Tibial artery (tissue), 4 donors: ENCODE data around the gene TFG.

Source experiments
- DNase-seq, 2 donors: peaks; one replicate each; pipeline ENCODE4 v3.0.0-alpha.2; 2019
- H3K27ac ChIP-seq, 2 donors: fragments of 200-600 bp; sonication (generic) in 1 of 2; 1 replicate in 1 of 2; 2 replicates in 1 of 2; pipeline ENCODE4 v1.5.1; 2018 to 2019; ENCODE audit warnings: mild to moderate bottlenecking in 1 of 2
- H3K27me3 ChIP-seq, 2 donors: fragments of 200-600 bp; sonication (generic) in 1 of 2; one replicate each; pipeline versions ENCODE4 v1.5.1 to v1.6.0; 2016 to 2019
- H3K36me3 ChIP-seq, 3 donors: fragments of 200-600 bp; sonication (generic) in 2 of 3; one replicate each; pipeline ENCODE4 v1.5.1; 2016 to 2019; ENCODE audit warnings: mild to moderate bottlenecking in 2 of 3
- H3K4me1 ChIP-seq, 4 donors: fragments of 200-600 bp; sonication (generic) in 2 of 4; 1 replicate in 3 of 4; 2 replicates in 1 of 4; pipeline ENCODE4 v1.5.1; 2016 to 2019
- H3K4me3 ChIP-seq, 2 donors: fragments of 200-600 bp; sonication (generic) in 1 of 2; 1 replicate in 1 of 2; 2 replicates in 1 of 2; pipeline ENCODE4 v1.5.1; 2018 to 2019; ENCODE audit warnings: mild to moderate bottlenecking in 2 of 2
- H3K9me3 ChIP-seq, 3 donors: fragments of 200-600 bp; sonication (generic) in 1 of 3; one replicate each; pipeline ENCODE4 v1.5.1; 2016 to 2019
- CTCF ChIP-seq, 2 experiments: fragments of 200-600 bp in 1 of 2; fragments of 450-650 bp in 1 of 2; IDR thresholded peaks; one replicate each; pipeline ENCODE4 v1.5.1; 2017 to 2019; ENCODE audit warnings: antibody characterized with exemption in 2 of 2, mild to moderate bottlenecking in 1 of 2, moderate library complexity in 1 of 2
- intact Hi-C: fragments of 100-400 bp; cut with DNase I; formaldehyde crosslinking; loops from one replicate; pipeline ENCODE4 v1.15.0; 2023; ENCODE audit warnings: low total_unique reads

The TFG gene

GRCh38 chr3:100732435-100732834 is 23.1 kb downstream of the TFG start:
- no peak for TF ChIP-seq CTCF (IDR thresholded peaks at IDR 0.05)
- Histone ChIP-seq H3K27me3 (no peaks in the 10 kb centered on the region), H3K27ac (no peak overlapping the region), H3K9me3 (no peaks in the 10 kb centered on the region), H3K4me1 (peaks cover 0 to 38% (median 0%) of the 10 kb centered on the region in 4 donors), H3K36me3 (peaks cover 33 to 49% (median 45%) of the 10 kb centered on the region in 3 donors), H3K4me3 (no peak overlapping the region)
- DNase-seq = no peak
- intact Hi-C loops = no loop called here

- Histone ChIP-seq H3K4me1 (peaks cover 0 to 15% (median 0%) of the 10 kb centered on the region in 4 donors), H3K36me3 (peaks cover 45 to 78% (median 69%) of the 10 kb centered on the region in 3 donors), H3K4me3 (no peak overlapping the region), H3K27me3 (no peaks in the 10 kb centered on the region), H3K27ac (no peak overlapping the region), H3K9me3 (no peaks in the 10 kb centered on the region)
- no peak for DNase-seq
- TF ChIP-seq CTCF (IDR thresholded peaks at IDR 0.05) = peak; percentile 29 to 34
- intact Hi-C loops = no loop called here
Observed at GRCh38 chr3:100737334-100737733, 28.0 kb downstream of the TFG start.

GRCh38 chr3:100740207-100740606 is 30.9 kb downstream of the TFG start:
- TF ChIP-seq CTCF (IDR thresholded peaks at IDR 0.05) = no peak
- H3K36me3 ChIP-seq = peaks cover 33 to 78% (median 76%) of the 10 kb centered on the region in 3 donors
- H3K4me1 ChIP-seq = peaks cover 0 to 1% (median 0%) of the 10 kb centered on the region in 4 donors
- DNase-seq = no peak
- no peak overlapping the region for H3K27ac ChIP-seq
- no peak overlapping the region for H3K4me3 ChIP-seq
- H3K27me3 ChIP-seq = no peaks in the 10 kb centered on the region
- intact Hi-C loops = no loop called here
- H3K9me3 ChIP-seq = no peaks in the 10 kb centered on the region

GRCh38 chr3:100743535-100743934 is 34.2 kb downstream of the TFG start:
- intact Hi-C loops = no loop called here
- H3K36me3 ChIP-seq = peaks cover 24 to 70% (median 67%) of the 10 kb centered on the region in 3 donors
- TF ChIP-seq CTCF (IDR thresholded peaks at IDR 0.05) = no peak
- no peak overlapping the region for H3K4me3 ChIP-seq
- peaks cover 0 to 17% (median 0%) of the 10 kb centered on the region in 4 donors for H3K4me1 ChIP-seq
- no peaks in the 10 kb centered on the region for H3K9me3 ChIP-seq
- DNase-seq = no peak
- H3K27me3 ChIP-seq = no peaks in the 10 kb centered on the region
- no peak overlapping the region for H3K27ac ChIP-seq

- intact Hi-C loops = no loop called here
- no peak for TF ChIP-seq CTCF (IDR thresholded peaks at IDR 0.05)
- Histone ChIP-seq H3K4me1 (peaks cover 0 to 17% (median 0%) of the 10 kb centered on the region in 4 donors), H3K27ac (no peak overlapping the region), H3K27me3 (no peaks in the 10 kb centered on the region), H3K36me3 (peaks cover 26 to 69% (median 68%) of the 10 kb centered on the region in 3 donors), H3K4me3 (no peak overlapping the region), H3K9me3 (no peaks in the 10 kb centered on the region)
- DNase-seq = no peak
Observed at GRCh38 chr3:100744671-100745070, 35.4 kb downstream of the TFG start.

GRCh38 chr3:100745617-100746016 is 36.3 kb downstream of the TFG start:
- Histone ChIP-seq H3K9me3 (no peaks in the 10 kb centered on the region), H3K4me1 (peaks cover 0 to 17% (median 0%) of the 10 kb centered on the region in 4 donors), H3K27ac (peak overlapping the region; percentile 52 to 59), H3K36me3 (peaks cover 33 to 70% (median 62%) of the 10 kb centered on the region in 3 donors), H3K27me3 (no peaks in the 10 kb centered on the region), H3K4me3 (no peak overlapping the region)
- intact Hi-C loops = no loop called here
- no peak for DNase-seq
- no peak for TF ChIP-seq CTCF (IDR thresholded peaks at IDR 0.05)
